SU-DHL-6 (cell line): Measurements from ENCODE around the gene IVNS1ABP.

Source experiments
- CTCF ChIP-seq: fragments of 200-600 bp; sonication (generic); IDR thresholded peaks from one replicate; pipeline ENCODE4 v1.5.1; 2017; ENCODE audit warnings: antibody characterized with exemption, mild to moderate bottlenecking, low read length, moderate library complexity; ENCODE audit not compliant: insufficient read depth, poor library complexity, severe bottlenecking
- EZH2phosphoT487 ChIP-seq: fragments of 200-600 bp; sonication (generic), shearing (Covaris generic); conservative IDR thresholded peaks from 2 replicates; pipeline ENCODE4 v1.6.1; 2018; ENCODE audit warnings: mild to moderate bottlenecking, antibody characterized with exemption, low read length, moderate library complexity, mixed read lengths

DNA sequence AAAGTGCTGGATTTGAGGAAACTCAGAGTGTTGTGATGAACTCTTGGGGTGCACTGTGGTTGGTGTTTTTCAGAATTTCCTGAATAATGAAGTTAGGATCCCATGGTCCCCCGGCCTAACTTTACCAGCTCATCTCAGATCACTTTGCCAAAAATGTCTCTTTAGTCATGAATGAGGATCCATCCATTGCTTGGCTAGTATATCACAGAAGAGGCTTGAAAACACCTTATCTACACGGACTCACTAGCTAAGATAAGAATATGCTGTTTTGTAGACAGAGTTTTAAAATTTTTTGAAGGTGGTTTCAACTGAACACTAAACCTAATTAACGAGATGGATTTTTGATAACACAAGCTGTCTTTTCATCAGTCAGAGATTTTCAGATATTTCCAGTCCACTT is 53.8 kb downstream of the IVNS1ABP start:
- no peak for TF ChIP-seq CTCF
- TF ChIP-seq EZH2phosphoT487 = no peak
